ENCODE data around the gene PRKG1. TPM values are rescaled to one million over a fixed set of nuclear protein-coding genes. Genes with fewer than 3 reads are reported as not detected.
A peak's percentile ranks its signal among the peaks of the same experiment; 100 is the strongest.

The PRKG1 gene
- total and polyA plus RNA-seq, 2 donors (not counting 1 experiment from before 2014, with no cell fraction given) = 45.8 to 71.8 TPM

GRCh38 chr10:51030480-51030879 is 43.8 kb upstream of the PRKG1 start:
- no peak overlapping the region for H3K9ac ChIP-seq (ENCODE audit: insufficient read depth, low read length)

GRCh38 chr10:51031950-51032349 is 42.3 kb upstream of the PRKG1 start:
- Histone ChIP-seq H3K4me1 (ENCODE audit: control insufficient read depth, extremely low read depth, insufficient read depth, low read length) (no peaks in the 10 kb centered on the region), H3K27me3 (ENCODE audit: control insufficient read depth, insufficient read depth, low read length) (no peaks in the 10 kb centered on the region), H3K27ac (ENCODE audit: insufficient read depth, low read length) (no peak overlapping the region), H2AFZ (ENCODE audit: low read length) (no peak overlapping the region), H3K36me3 (ENCODE audit: control insufficient read depth, insufficient read depth, low read length) (no peaks in the 10 kb centered on the region), H3K9ac (ENCODE audit: insufficient read depth, low read length) (no peak overlapping the region), H4K20me1 (ENCODE audit: control insufficient read depth, extremely low read depth, insufficient read depth, low read length) (no peaks in the 10 kb centered on the region), H3K4me3 (replicated peaks in 1 of 4; ENCODE audit: control extremely low read depth in 1 of 4, insufficient read depth in 1 of 4, low read depth in 3 of 4, low read length in 4 of 4) (no peak overlapping the region), H3K9me3 (ENCODE audit: control insufficient read depth, insufficient read depth, low read depth, low read length) (no peaks in the 10 kb centered on the region), H3K4me2 (ENCODE audit: extremely low read depth, insufficient read depth, low read length) (no peak overlapping the region), H3K79me2 (ENCODE audit: control insufficient read depth, insufficient read depth, low read length) (no peaks in the 10 kb centered on the region)
- TF ChIP-seq CTCF (conservative IDR thresholded peaks at IDR 0.05 in 1 of 2, IDR thresholded peaks at IDR 0.05 in 1 of 2; ENCODE audit: low read depth in 1 of 2, low read length in 2 of 2) = no peak
- no peak for TF ChIP-seq EZH2 (IDR thresholded peaks at IDR 0.05; ENCODE audit: low read length, missing control alignments)
- DNase-seq (ENCODE audit: low read depth in 2 of 2) = no peak

More at GRCh38 chr10:51030480-51030879, 43.8 kb upstream of the PRKG1 start:
- no peak overlapping the region for H3K4me2 ChIP-seq (ENCODE audit: extremely low read depth, insufficient read depth, low read length)
- peak in 1 of 2 donors; percentile 24 for DNase-seq (ENCODE audit: low read depth in 2 of 2)
- no peaks in the 10 kb centered on the region for H4K20me1 ChIP-seq (ENCODE audit: control insufficient read depth, extremely low read depth, insufficient read depth, low read length)
- no peaks in the 10 kb centered on the region for H3K27me3 ChIP-seq (ENCODE audit: control insufficient read depth, insufficient read depth, low read length)
- no peak for TF ChIP-seq EZH2 (IDR thresholded peaks at IDR 0.05; ENCODE audit: low read length, missing control alignments)
- no peak for TF ChIP-seq CTCF (conservative IDR thresholded peaks at IDR 0.05 in 1 of 2, IDR thresholded peaks at IDR 0.05 in 1 of 2; ENCODE audit: low read depth in 1 of 2, low read length in 2 of 2)
- no peaks in the 10 kb centered on the region for H3K9me3 ChIP-seq (ENCODE audit: control insufficient read depth, insufficient read depth, low read depth, low read length)
- no peak overlapping the region for H3K27ac ChIP-seq (ENCODE audit: insufficient read depth, low read length)
- H3K4me3 ChIP-seq (replicated peaks in 1 of 4; ENCODE audit: control extremely low read depth in 1 of 4, insufficient read depth in 1 of 4, low read depth in 3 of 4, low read length in 4 of 4) = no peak overlapping the region
- H3K36me3 ChIP-seq (ENCODE audit: control insufficient read depth, insufficient read depth, low read length) = no peaks in the 10 kb centered on the region
- no peak overlapping the region for H2AFZ ChIP-seq (ENCODE audit: low read length)
- H3K79me2 ChIP-seq (ENCODE audit: control insufficient read depth, insufficient read depth, low read length) = no peaks in the 10 kb centered on the region
- no peaks in the 10 kb centered on the region for H3K4me1 ChIP-seq (ENCODE audit: control insufficient read depth, extremely low read depth, insufficient read depth, low read length)

- Histone ChIP-seq H3K36me3 (ENCODE audit: control insufficient read depth, insufficient read depth, low read length) (no peaks in the 10 kb centered on the region), H3K9ac (ENCODE audit: insufficient read depth, low read length) (no peak overlapping the region), H3K27ac (ENCODE audit: insufficient read depth, low read length) (no peak overlapping the region), H2AFZ (ENCODE audit: low read length) (no peak overlapping the region), H3K9me3 (ENCODE audit: control insufficient read depth, insufficient read depth, low read depth, low read length) (no peaks in the 10 kb centered on the region), H3K4me1 (ENCODE audit: control insufficient read depth, extremely low read depth, insufficient read depth, low read length) (no peaks in the 10 kb centered on the region), H3K4me3 (replicated peaks in 1 of 4; ENCODE audit: control extremely low read depth in 1 of 4, insufficient read depth in 1 of 4, low read depth in 3 of 4, low read length in 4 of 4) (no peak overlapping the region), H3K4me2 (ENCODE audit: extremely low read depth, insufficient read depth, low read length) (no peak overlapping the region), H3K79me2 (ENCODE audit: control insufficient read depth, insufficient read depth, low read length) (no peaks in the 10 kb centered on the region), H3K27me3 (ENCODE audit: control insufficient read depth, insufficient read depth, low read length) (no peaks in the 10 kb centered on the region), H4K20me1 (ENCODE audit: control insufficient read depth, extremely low read depth, insufficient read depth, low read length) (no peaks in the 10 kb centered on the region)
- no peak for DNase-seq (ENCODE audit: low read depth in 2 of 2)
- TF ChIP-seq EZH2 (IDR thresholded peaks at IDR 0.05; ENCODE audit: low read length, missing control alignments) = no peak
- no peak for TF ChIP-seq CTCF (conservative IDR thresholded peaks at IDR 0.05 in 1 of 2, IDR thresholded peaks at IDR 0.05 in 1 of 2; ENCODE audit: low read depth in 1 of 2, low read length in 2 of 2)
Observed at GRCh38 chr10:51034769-51035168, 39.5 kb upstream of the PRKG1 start.
